Left forelimb (tissue), 1 donor: ENCODE data around the gene CERKL.

Experiments
- DNase-seq: peaks from one replicate; pipeline ENCODE4 v3.0.0-alpha.2; 2018; ENCODE audit warnings: low spot score

CERKL gene

GRCh38 chr2:181574321-181574720 is 82.6 kb downstream of the CERKL start:
- DNase-seq = no peak

GRCh38 chr2:181573140-181573736 is 83.7 kb downstream of the CERKL start:
- DNase-seq = no peak

- DNase-seq = no peak
Observed at GRCh38 chr2:181570833-181571661, 85.9 kb downstream of the CERKL start.

- no peak for DNase-seq
Observed at GRCh38 chr2:181570059-181570458, 86.8 kb downstream of the CERKL start.

GRCh38 chr2:181566334-181567032 is 90.4 kb downstream of the CERKL start:
- DNase-seq = no peak

GRCh38 chr2:181563101-181563692 is 93.7 kb downstream of the CERKL start:
- DNase-seq = no peak

GRCh38 chr2:181558371-181558770 is 98.5 kb downstream of the CERKL start:
- DNase-seq = no peak

- DNase-seq = no peak
Observed at GRCh38 chr2:181554061-181554830, 102.7 kb downstream of the CERKL start.

GRCh38 chr2:181553244-181553643 is 103.7 kb downstream of the CERKL start:
- no peak for DNase-seq

- no peak for DNase-seq
Observed at GRCh38 chr2:181552808-181553207, 104.1 kb downstream of the CERKL start.

GRCh38 chr2:181546086-181546485 is 110.8 kb downstream of the CERKL start:
- DNase-seq = no peak

- DNase-seq = no peak
Observed at GRCh38 chr2:181542170-181542569, 114.7 kb downstream of the CERKL start.

GRCh38 chr2:181540421-181540820 is 116.5 kb downstream of the CERKL start:
- DNase-seq = no peak

- no peak for DNase-seq
Observed at GRCh38 chr2:181536730-181537129, 120.2 kb downstream of the CERKL start.

- no peak for DNase-seq
Observed at GRCh38 chr2:181528441-181528840, 128.5 kb downstream of the CERKL start.

- DNase-seq = no peak
Observed at GRCh38 chr2:181527058-181527457, 129.8 kb downstream of the CERKL start.

- DNase-seq = no peak
Observed at GRCh38 chr2:181526014-181526413, 130.9 kb downstream of the CERKL start.

GRCh38 chr2:181523756-181524155 is 133.1 kb downstream of the CERKL start:
- no peak for DNase-seq

- no peak for DNase-seq
Observed at GRCh38 chr2:181520253-181520652, 136.7 kb downstream of the CERKL start.

GRCh38 chr2:181517685-181518301 is 139.1 kb downstream of the CERKL start:
- DNase-seq = no peak

- DNase-seq = no peak
Observed at GRCh38 chr2:181516992-181517391, 139.9 kb downstream of the CERKL start.
